NCI-H226 (cell line): ENCODE measurements around the gene USP36.
"Not testable (repeated sequence)": the region's sequence is repeated elsewhere in the genome, so short reads cannot be mapped to it uniquely, and the experiment has no call there.

Experiments
- DNase-seq: peaks from one replicate; pipeline ENCODE4 v3.0.0-alpha.2; 2015

USP36 gene

DNA sequence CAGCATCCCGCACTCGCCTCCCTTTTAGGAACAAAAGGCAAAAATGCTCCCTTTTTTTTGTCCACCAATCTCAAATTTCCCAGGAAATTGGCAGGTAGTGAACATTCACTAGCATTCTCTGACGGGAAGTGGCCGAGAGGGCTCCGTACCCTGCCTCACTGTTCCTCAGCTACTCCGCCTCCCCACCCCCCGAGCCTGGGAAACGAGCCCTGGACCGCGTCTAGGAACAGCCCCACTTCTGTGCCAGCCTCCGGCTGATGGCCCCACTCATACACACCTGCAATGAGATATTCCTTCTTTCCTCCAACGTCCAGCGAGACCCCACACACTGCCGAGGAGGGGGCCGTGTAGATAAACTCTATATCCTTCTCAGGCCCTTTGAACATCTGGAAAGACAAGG, 30.0 kb upstream of the USP36 start:
- DNase-seq: no peak

GRCh38 chr17:78868391-78868790, 27.8 kb upstream of the USP36 start:
- DNase-seq: no peak

GRCh38 chr17:78867046-78867445, 26.4 kb upstream of the USP36 start:
- DNase-seq: not testable (repeated sequence)

DNA sequence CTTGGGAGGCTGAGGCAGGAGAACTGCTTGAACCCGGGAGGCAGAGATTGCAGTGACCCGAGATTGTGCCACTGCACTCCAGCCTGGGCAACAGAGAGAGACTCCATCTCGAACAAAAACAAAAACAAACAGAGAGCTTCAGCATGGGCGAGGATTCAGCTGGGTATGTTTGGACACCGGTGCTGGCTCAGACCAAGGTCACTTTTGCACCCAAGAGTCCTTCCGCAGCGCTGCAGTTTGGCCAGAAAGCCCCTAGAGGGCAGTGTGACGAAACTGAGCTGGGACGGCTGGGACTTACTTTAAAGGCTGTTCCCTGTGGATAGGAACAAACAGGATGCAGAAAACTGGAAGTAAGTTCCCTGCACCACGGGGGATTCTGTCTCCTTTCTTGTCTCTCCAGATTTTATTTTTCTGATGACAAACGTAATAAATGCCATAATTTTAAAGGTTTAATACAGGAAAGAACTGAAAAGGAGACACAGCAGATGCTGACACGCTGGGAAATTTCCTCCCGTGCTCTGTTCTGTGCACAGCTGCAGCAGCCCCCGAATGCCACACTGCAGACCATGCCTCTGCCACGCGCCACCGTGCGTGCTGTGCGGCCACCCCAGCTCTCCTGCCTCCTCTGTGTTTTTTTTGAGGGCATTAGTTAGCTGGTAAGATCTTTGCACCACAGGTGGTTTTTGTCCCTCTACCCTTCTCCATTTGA, 25.2 kb upstream of the USP36 start:
- DNase-seq: peak; percentile 29

GRCh38 chr17:78864117-78864516, 23.5 kb upstream of the USP36 start:
- DNase-seq: no peak

GRCh38 chr17:78862073-78863023, 21.7 kb upstream of the USP36 start:
- DNase-seq: peak; percentile 98

GRCh38 chr17:78861229-78861628, 20.6 kb upstream of the USP36 start:
- no peak for DNase-seq

DNA sequence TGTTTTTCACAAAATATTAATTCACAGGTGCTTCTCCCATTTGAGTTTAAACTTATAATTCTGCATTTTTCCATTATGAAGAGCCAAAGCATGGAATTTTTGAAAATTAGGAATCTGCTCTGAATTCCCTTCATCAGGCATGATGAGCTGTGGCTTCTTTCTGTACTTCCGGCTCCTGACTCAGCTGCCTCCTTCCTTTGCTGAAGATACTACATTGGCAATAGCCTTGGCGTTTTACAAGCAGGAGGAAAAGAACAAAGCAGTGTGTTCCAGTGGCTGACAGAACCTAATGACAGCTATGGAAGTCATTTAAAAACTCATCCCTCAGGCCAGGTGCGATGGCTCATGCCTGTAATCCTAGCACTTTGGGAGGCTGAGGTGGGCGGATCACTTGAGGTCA, 18.4 kb upstream of the USP36 start:
- no peak for DNase-seq

GRCh38 chr17:78857266-78857665, 16.7 kb upstream of the USP36 start:
- no peak for DNase-seq

GRCh38 chr17:78855561-78856165, 15.0 kb upstream of the USP36 start:
- DNase-seq: no peak

DNA sequence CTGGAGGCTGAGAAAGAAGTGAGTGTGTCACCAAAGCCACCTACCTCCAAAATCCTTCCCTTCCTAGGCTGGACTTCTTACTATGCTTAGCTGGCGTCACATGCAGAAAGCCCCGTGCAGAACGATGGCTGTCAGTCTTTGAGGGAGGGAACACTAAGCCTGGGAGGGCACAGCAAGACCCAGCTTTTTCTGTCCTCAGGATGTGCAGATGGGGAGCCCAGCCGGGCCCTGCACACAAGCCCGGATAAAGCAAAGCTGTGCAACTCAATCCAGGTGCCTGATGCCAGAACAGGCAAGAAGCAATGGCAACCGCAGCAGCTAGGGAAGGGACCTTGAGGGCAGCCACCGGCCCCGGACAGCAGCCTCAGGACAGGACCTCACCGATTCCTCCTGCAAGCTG, 13.9 kb upstream of the USP36 start:
- no peak for DNase-seq

- no peak for DNase-seq
Measured at GRCh38 chr17:78853926-78854394, 13.3 kb upstream of the USP36 start.

GRCh38 chr17:78852709-78853121, 12.1 kb upstream of the USP36 start:
- DNase-seq: no peak

- DNase-seq: no peak
Measured at GRCh38 chr17:78849026-78849425, 8.4 kb upstream of the USP36 start.

- DNase-seq: no peak
Measured at GRCh38 chr17:78847052-78847451, 6.4 kb upstream of the USP36 start.

DNA sequence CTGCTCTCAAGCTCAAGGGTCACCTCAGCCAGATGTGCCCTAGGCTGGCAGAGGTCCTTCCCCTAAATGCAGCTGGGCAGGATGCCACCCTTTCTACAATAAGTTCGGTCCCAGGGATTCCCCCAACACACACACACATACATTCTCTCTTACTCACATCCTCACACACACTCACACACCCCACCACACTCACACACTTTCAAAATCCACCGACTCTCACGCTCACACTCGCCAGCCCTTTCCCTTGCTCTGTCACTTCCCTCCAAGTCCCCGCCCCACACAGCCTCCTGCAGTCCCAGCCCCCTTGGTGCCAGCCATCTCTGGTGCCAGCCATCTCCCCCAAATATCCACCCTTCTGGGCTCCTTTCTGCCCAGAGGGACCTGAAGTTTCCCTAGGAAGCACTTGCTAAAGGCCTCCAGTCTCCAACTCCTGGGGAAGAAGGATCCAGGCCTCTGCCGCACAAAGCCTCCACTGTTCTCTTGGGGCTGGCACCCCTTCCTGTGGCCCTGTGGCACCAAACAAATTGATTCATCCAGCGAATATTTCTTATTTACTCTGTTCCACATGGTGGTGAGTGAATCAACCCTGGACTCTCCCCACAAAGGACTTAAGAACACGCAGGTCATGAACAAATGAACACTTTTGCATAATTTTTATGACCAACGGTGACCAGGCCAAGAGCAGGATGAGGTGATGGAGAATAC, 3.8 kb upstream of the USP36 start:
- DNase-seq: no peak

GRCh38 chr17:78842881-78843565, 2.4 kb upstream of the USP36 start:
- DNase-seq: peak; percentile 31

- no peak for DNase-seq
Measured at GRCh38 chr17:78840530-78840779, 159 bp downstream of the USP36 start.

DNA sequence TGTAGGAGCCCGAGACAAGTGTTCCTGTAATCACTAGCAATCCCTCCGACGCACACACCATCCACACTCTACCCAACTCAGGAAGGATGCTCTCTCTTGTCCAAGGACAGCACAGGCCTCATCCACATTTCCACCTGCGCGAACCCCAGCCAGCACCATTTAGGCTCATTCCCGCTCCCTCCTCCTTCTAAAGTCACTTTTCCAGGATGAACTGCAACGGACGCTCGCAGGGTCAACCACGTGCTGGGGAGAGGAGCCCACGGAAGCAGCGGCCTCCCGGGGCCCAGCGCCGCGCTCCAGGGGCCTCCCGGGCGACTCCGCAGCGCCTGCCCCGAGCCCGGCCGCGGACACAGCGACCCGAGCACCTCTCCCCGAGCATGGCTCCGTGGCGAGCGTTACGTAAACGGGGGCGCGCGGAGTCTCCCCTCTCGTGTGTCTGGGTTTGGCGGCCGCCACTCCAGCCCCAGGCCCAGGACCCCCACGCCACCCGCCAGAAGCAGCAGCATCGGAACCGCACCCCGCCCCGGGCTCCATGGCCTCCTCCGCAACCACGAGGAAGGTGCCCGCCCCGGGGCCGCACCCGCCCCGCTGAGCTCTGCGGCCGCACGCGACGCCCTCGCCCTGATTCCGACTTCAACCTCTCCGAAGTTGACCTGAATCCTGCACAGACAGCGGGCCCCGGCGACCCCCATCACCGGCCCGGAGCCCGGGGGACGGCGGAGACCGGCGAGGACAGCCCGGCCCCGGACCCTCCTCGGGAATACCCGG, 668 bp downstream of the USP36 start:
- DNase-seq: peak; percentile 9

GRCh38 chr17:78839235-78839761, 1.3 kb downstream of the USP36 start:
- peak; percentile 49 for DNase-seq

- no peak for DNase-seq
Measured at GRCh38 chr17:78838574-78839005, 2.0 kb downstream of the USP36 start.
